ENCODE results near the gene NEK6.

NEK6 gene

GRCh38 chr9:124359855-124360678, 102.3 kb downstream of the NEK6 start:
- H3K27me3 ChIP-seq (ENCODE audit: control insufficient read depth, insufficient read depth, low read length): no peaks in the 10 kb centered on the region
- no peak overlapping the region for H3K9ac ChIP-seq (ENCODE audit: low read depth, low read length)
- no peaks in the 10 kb centered on the region for H3K4me1 ChIP-seq (ENCODE audit: control insufficient read depth, insufficient read depth, low read length)
- peaks cover 10% of the 10 kb centered on the region; the same call in 1 of the 2 replicates for H3K36me3 ChIP-seq (ENCODE audit: control insufficient read depth, insufficient read depth, low read length)
- no peak overlapping the region for H3K27ac ChIP-seq (ENCODE audit: low read depth, low read length)
- no peak overlapping the region for H3K4me3 ChIP-seq (ENCODE audit: low read depth, low read length)
- no peaks in the 10 kb centered on the region for H3K9me3 ChIP-seq (ENCODE audit: control insufficient read depth, insufficient read depth, low read length)

- Histone ChIP-seq H3K27ac (ENCODE audit: low read depth, low read length) (no peak overlapping the region), H3K4me1 (ENCODE audit: control insufficient read depth, insufficient read depth, low read length) (no peaks in the 10 kb centered on the region), H3K9ac (ENCODE audit: low read depth, low read length) (no peak overlapping the region), H3K36me3 (ENCODE audit: control insufficient read depth, insufficient read depth, low read length) (peaks cover 6% of the 10 kb centered on the region; the same call in 1 of the 2 replicates), H3K4me3 (ENCODE audit: low read depth, low read length) (no peak overlapping the region), H3K27me3 (ENCODE audit: control insufficient read depth, insufficient read depth, low read length) (no peaks in the 10 kb centered on the region), H3K9me3 (ENCODE audit: control insufficient read depth, insufficient read depth, low read length) (no peaks in the 10 kb centered on the region)
Measured at GRCh38 chr9:124361128-124361527, 103.4 kb downstream of the NEK6 start.

- Histone ChIP-seq H3K27me3 (ENCODE audit: control insufficient read depth, insufficient read depth, low read length) (no peaks in the 10 kb centered on the region), H3K4me1 (ENCODE audit: control insufficient read depth, insufficient read depth, low read length) (no peaks in the 10 kb centered on the region), H3K27ac (ENCODE audit: low read depth, low read length) (no peak overlapping the region), H3K36me3 (ENCODE audit: control insufficient read depth, insufficient read depth, low read length) (peaks cover 5% of the 10 kb centered on the region; the same call in 1 of the 2 replicates), H3K9me3 (ENCODE audit: control insufficient read depth, insufficient read depth, low read length) (no peaks in the 10 kb centered on the region), H3K9ac (ENCODE audit: low read depth, low read length) (no peak overlapping the region), H3K4me3 (ENCODE audit: low read depth, low read length) (no peak overlapping the region)
Measured at GRCh38 chr9:124363326-124364096, 105.8 kb downstream of the NEK6 start.

DNA sequence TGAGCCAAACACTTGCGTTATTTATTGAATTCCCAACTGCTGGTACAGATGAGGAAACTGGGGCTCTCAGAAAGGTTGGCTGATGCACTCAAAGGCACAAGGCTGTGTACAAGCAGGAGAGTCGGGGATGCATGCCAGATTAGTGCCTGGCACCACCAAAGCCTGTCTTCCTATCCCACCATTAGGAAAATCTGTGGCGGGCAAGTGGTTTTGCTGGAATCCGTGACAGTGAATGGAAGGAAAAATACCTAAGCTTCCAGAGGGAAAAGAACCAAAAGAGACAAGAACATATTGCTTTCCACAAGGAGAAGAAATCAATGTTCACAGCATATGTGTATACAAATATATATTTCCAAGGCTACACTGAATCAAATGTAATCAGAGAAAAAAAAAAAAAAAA, 106.4 kb downstream of the NEK6 start:
- no peaks in the 10 kb centered on the region for H3K4me1 ChIP-seq (ENCODE audit: control insufficient read depth, insufficient read depth, low read length)
- no peaks in the 10 kb centered on the region for H3K9me3 ChIP-seq (ENCODE audit: control insufficient read depth, insufficient read depth, low read length)
- H3K4me3 ChIP-seq (ENCODE audit: low read depth, low read length): no peak overlapping the region
- no peak overlapping the region for H3K9ac ChIP-seq (ENCODE audit: low read depth, low read length)
- peaks cover 5% of the 10 kb centered on the region; the same call in 1 of the 2 replicates for H3K36me3 ChIP-seq (ENCODE audit: control insufficient read depth, insufficient read depth, low read length)
- H3K27me3 ChIP-seq (ENCODE audit: control insufficient read depth, insufficient read depth, low read length): no peaks in the 10 kb centered on the region
- H3K27ac ChIP-seq (ENCODE audit: low read depth, low read length): no peak overlapping the region

- no peaks in the 10 kb centered on the region for H3K27me3 ChIP-seq (ENCODE audit: control insufficient read depth, insufficient read depth, low read length)
- H3K27ac ChIP-seq (ENCODE audit: low read depth, low read length): no peak overlapping the region
- H3K4me1 ChIP-seq (ENCODE audit: control insufficient read depth, insufficient read depth, low read length): 0 out of 2 replicates have a peak, but pooled peaks cover 3% of the 10 kb centered on the region
- no peak overlapping the region for H3K9ac ChIP-seq (ENCODE audit: low read depth, low read length)
- H3K9me3 ChIP-seq (ENCODE audit: control insufficient read depth, insufficient read depth, low read length): no peaks in the 10 kb centered on the region
- H3K4me3 ChIP-seq (ENCODE audit: low read depth, low read length): no peak overlapping the region
- H3K36me3 ChIP-seq (ENCODE audit: control insufficient read depth, insufficient read depth, low read length): peaks cover 5% of the 10 kb centered on the region; the same call in 1 of the 2 replicates
Measured at GRCh38 chr9:124365036-124365435, 107.3 kb downstream of the NEK6 start.

DNA sequence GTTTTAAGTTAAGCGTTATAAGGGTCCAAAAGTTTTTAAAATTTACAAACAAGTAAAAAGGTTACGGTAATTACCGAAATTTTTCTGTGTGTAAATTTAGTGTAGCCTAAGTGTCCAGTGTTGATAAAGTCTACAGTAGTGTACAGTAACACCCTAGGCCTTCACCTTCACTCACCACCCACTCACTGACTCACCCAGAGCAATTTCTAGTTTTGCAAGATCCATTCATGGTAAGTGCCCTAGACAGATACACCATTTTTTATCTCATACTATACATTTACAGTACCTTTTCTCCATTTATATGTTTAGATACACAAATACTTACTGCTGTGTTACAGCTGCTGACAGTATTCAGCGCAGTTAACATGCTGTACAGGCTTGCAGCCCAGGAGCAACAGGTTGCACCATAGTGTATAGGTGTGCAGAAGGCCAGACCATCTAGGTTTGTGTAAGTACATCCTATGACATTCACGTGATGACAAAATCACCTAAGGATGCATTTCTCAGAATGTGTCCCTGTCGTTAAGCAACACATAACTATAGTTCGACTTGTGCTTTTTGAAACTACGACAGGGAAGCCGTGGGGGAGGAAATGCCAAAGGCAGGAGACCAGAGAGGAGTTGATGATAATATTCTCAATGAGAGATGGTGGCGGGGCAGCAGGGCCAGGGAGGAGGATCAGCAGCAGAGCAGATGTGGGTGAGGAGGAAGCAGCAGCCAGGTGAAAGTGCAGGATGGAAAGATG, 108.9 kb downstream of the NEK6 start:
- Histone ChIP-seq H3K4me1 (ENCODE audit: control insufficient read depth, insufficient read depth, low read length) (peaks cover 16% of the 10 kb centered on the region; the same call in 1 of the 2 replicates), H3K9me3 (ENCODE audit: control insufficient read depth, insufficient read depth, low read length) (no peaks in the 10 kb centered on the region), H3K9ac (ENCODE audit: low read depth, low read length) (no peak overlapping the region), H3K27ac (ENCODE audit: low read depth, low read length) (no peak overlapping the region), H3K36me3 (ENCODE audit: control insufficient read depth, insufficient read depth, low read length) (peaks cover 5% of the 10 kb centered on the region; the same call in 1 of the 2 replicates), H3K27me3 (ENCODE audit: control insufficient read depth, insufficient read depth, low read length) (no peaks in the 10 kb centered on the region), H3K4me3 (ENCODE audit: low read depth, low read length) (no peak overlapping the region)

DNA sequence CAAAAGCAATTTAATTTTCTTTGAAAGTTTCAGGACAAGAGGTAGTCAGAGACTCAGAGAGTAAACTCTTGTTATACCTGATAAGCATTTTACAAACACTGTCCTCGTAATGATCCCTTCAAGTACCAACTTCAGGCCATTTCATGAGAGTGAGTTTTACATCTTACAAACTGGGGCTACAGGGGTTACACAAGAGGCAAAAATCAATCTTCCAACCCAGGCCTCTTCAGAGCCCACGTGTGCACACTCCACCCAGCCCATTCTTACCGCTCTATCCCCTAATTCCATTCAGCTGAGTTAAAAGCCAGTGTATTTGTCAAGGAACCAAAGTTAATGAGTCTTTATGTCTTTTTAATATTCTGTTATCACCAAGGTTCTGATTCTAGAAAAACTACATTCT, 110.9 kb downstream of the NEK6 start:
- peaks cover 18% of the 10 kb centered on the region; the same call in 1 of the 2 replicates for H3K4me1 ChIP-seq (ENCODE audit: control insufficient read depth, insufficient read depth, low read length)
- H3K36me3 ChIP-seq (ENCODE audit: control insufficient read depth, insufficient read depth, low read length): peaks cover 5% of the 10 kb centered on the region; the same call in 1 of the 2 replicates
- H3K27me3 ChIP-seq (ENCODE audit: control insufficient read depth, insufficient read depth, low read length): no peaks in the 10 kb centered on the region
- H3K9me3 ChIP-seq (ENCODE audit: control insufficient read depth, insufficient read depth, low read length): no peaks in the 10 kb centered on the region
- H3K27ac ChIP-seq (ENCODE audit: low read depth, low read length): no peak overlapping the region
- no peak overlapping the region for H3K4me3 ChIP-seq (ENCODE audit: low read depth, low read length)
- no peak overlapping the region for H3K9ac ChIP-seq (ENCODE audit: low read depth, low read length)

- Histone ChIP-seq H3K4me1 (ENCODE audit: control insufficient read depth, insufficient read depth, low read length) (peaks cover 18% of the 10 kb centered on the region; the same call in 1 of the 2 replicates), H3K36me3 (ENCODE audit: control insufficient read depth, insufficient read depth, low read length) (peaks cover 9% of the 10 kb centered on the region; the same call in 1 of the 2 replicates), H3K4me3 (ENCODE audit: low read depth, low read length) (no peak overlapping the region), H3K9me3 (ENCODE audit: control insufficient read depth, insufficient read depth, low read length) (no peaks in the 10 kb centered on the region), H3K27ac (ENCODE audit: low read depth, low read length) (no peak overlapping the region), H3K9ac (ENCODE audit: low read depth, low read length) (no peak overlapping the region), H3K27me3 (ENCODE audit: control insufficient read depth, insufficient read depth, low read length) (no peaks in the 10 kb centered on the region)
Measured at GRCh38 chr9:124369231-124369797, 111.6 kb downstream of the NEK6 start.

- Histone ChIP-seq H3K9me3 (ENCODE audit: control insufficient read depth, insufficient read depth, low read length) (no peaks in the 10 kb centered on the region), H3K4me1 (ENCODE audit: control insufficient read depth, insufficient read depth, low read length) (peaks cover 18% of the 10 kb centered on the region; the same call in 1 of the 2 replicates), H3K9ac (ENCODE audit: low read depth, low read length) (no peak overlapping the region), H3K4me3 (ENCODE audit: low read depth, low read length) (no peak overlapping the region), H3K27me3 (ENCODE audit: control insufficient read depth, insufficient read depth, low read length) (no peaks in the 10 kb centered on the region), H3K36me3 (ENCODE audit: control insufficient read depth, insufficient read depth, low read length) (peaks cover 10% of the 10 kb centered on the region; the same call in 1 of the 2 replicates), H3K27ac (ENCODE audit: low read depth, low read length) (no peak overlapping the region)
Measured at GRCh38 chr9:124370896-124371582, 113.3 kb downstream of the NEK6 start.

DNA sequence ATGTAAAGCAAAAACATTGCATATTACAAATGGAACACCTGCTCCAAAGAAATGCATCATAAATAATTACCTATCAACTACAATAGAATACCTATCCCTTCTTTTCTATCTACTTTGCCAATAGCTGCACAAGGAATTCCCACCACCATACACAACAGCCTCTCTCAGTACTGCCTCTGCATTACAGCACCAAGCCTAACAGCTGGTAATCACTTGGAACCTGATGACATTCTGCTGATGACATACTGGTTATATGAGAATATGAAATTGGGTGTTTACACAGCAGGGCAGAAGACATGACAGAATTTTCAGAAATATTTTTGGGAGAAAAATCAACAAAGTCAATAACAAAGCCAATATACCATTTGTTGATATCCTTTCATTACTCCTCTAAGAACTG, 114.3 kb downstream of the NEK6 start:
- Histone ChIP-seq H3K36me3 (ENCODE audit: control insufficient read depth, insufficient read depth, low read length) (peaks cover 7% of the 10 kb centered on the region; the same call in 1 of the 2 replicates), H3K27ac (ENCODE audit: low read depth, low read length) (no peak overlapping the region), H3K4me1 (ENCODE audit: control insufficient read depth, insufficient read depth, low read length) (peaks cover 18% of the 10 kb centered on the region; the same call in 1 of the 2 replicates), H3K27me3 (ENCODE audit: control insufficient read depth, insufficient read depth, low read length) (no peaks in the 10 kb centered on the region), H3K9ac (ENCODE audit: low read depth, low read length) (no peak overlapping the region), H3K9me3 (ENCODE audit: control insufficient read depth, insufficient read depth, low read length) (no peaks in the 10 kb centered on the region), H3K4me3 (ENCODE audit: low read depth, low read length) (no peak overlapping the region)

Measured in HUES48 (cell line).